Activated T-cell treated with anti-CD3 and anti-CD28 coated beads for 48 hours (primary cell): ENCODE measurements around the gene RTBDN.
"Not testable (repeated sequence)": the region's sequence is repeated elsewhere in the genome, so short reads cannot be mapped to it uniquely, and the experiment has no call there.

Experiments
- DNase-seq: peaks from one replicate; pipeline ENCODE4 v3.0.0-alpha.2; 2020; ENCODE audit warnings: low read depth

Gene RTBDN

GRCh38 chr19:12817810-12818209, 16.6 kb downstream of the RTBDN start:
- not testable (repeated sequence) for DNase-seq

DNA sequence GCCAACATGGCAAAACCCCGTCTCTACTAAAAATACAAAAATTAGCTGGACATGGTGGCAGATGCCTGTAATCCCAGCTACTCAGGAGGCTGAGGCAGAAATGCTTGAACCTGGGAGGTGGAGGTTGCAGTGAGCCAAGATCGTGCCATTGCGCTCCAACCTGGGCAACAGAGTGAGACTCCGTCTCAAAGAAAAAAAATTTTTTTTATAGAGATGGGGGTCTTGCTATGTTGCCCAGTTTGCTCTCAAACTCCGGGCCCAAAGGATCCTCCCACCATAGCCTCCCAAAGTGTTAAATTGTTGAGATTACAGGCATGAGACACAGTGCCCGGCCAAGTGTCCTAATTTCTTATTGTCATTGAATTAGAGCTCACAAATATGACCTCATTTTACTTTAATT, 17.2 kb downstream of the RTBDN start:
- DNase-seq = not testable (repeated sequence)

- no peak for DNase-seq
Observed at GRCh38 chr19:12815088-12815487, 19.3 kb downstream of the RTBDN start.

DNA sequence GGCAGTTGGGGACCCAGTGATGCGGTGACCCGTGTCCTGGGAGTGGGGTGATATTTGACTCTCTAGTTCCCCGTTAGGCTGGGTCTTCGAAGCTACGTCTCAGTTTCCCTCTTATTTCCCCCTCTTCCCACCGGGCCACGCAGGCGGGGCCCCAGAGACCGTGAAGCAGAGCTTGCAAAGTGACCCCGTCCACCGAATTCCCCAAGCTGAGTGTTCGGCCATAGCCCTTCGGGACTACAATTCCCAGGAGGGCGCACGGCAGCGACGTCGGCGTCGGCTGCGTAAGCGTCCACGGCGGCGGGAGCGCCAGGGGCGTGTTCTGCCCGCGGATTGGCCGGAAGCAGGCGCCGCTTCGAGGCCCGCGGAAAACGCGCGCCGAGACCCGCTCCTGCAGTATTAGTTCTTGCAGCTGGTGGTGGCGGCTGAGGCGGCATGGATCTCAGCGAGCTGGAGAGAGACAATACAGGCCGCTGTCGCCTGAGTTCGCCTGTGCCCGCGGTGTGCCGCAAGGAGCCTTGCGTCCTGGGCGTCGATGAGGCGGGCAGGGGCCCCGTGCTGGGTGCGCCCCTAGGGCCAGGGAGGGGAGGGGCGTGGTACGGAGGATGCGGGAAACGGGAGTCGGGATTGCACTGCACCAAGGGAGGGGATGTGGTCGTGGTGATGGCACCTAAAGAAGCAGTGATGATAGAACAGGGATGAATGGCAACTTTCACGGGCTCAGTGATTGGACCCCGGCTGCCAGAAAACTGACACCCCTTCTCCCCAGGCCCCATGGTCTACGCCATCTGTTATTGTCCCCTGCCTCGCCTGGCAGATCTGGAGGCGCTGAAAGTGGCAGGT, 27.9 kb downstream of the RTBDN start, which contains the start of gene RNASEH2A:
TSS of gene RNASEH2A (plus strand) at position 343 of the 840 bp plus-strand sequence. CDS start at position 433, 90 bp downstream.
- DNase-seq = peak; percentile 89

DNA sequence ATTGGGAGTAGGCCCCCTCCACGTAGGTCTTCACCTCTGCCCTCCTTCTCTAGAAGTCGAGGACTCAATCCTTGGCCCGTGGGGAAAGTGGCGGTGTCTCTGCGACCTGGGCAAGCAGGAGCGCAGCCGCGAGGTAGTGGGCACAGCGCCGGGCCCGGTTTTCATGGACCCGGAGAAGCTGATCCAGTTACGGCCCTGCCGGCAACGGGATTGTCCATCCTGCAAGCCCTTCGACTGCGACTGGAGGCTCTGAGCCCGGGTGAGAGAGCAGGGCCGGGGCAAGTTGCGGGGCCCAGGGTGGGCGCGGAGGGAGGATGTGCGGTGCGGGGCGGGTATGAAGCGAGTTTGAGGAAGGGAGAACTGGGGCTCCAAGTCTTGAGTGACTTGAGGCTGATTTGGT, 30.3 kb downstream of the RTBDN start:
- no peak for DNase-seq

DNA sequence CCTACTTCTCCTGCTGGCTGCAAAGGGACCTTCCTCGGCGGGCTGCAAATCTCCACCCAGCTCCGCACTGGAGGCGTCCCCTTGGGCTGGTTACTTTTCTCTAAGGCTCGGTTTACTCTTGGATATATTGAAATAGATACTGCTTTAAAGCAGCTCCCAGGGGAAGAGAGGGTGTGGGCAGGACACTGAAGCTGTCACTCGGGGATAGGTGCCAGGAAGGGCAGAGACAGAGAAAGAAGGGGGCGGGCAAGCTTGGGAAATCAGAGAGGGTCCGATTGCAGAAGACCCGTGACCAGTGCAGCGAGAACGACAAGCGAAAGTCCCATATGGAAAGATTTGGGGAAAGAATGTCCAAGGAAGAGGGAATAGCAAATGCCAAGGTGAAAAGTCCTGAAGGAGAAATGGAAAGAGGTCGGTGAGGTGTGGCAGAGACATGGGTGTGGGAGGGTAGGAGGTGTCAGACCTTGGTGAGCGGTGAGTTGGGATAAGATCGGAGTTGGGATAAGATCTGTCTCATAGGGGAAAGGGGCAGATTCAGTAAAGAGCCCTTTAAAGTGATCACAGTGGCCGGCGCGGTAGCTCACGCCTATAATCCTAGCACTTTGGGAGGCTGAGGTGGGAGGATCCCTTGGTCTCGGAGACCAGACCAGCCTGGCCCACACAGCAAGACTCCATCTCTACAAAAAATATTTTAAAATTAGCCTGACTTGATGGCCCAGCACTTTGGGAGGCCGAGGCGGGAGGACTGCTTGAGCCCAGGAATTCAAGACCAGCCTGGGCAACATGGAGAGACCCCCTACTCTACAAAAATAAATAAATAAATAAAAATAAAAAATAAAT, 31.9 kb downstream of the RTBDN start:
- DNase-seq = no peak

- DNase-seq = peak; percentile 81
Observed at GRCh38 chr19:12801466-12802266, 32.7 kb downstream of the RTBDN start, which contains the start of the genes PRDX2 and THSD8. TSS of gene PRDX2 (minus strand) at chr19:12801800. CDS start at chr19:12801261, 539 bp downstream. TSS of gene THSD8 (plus strand) at chr19:12802069. CDS start at chr19:12802072, 3 bp downstream.

DNA sequence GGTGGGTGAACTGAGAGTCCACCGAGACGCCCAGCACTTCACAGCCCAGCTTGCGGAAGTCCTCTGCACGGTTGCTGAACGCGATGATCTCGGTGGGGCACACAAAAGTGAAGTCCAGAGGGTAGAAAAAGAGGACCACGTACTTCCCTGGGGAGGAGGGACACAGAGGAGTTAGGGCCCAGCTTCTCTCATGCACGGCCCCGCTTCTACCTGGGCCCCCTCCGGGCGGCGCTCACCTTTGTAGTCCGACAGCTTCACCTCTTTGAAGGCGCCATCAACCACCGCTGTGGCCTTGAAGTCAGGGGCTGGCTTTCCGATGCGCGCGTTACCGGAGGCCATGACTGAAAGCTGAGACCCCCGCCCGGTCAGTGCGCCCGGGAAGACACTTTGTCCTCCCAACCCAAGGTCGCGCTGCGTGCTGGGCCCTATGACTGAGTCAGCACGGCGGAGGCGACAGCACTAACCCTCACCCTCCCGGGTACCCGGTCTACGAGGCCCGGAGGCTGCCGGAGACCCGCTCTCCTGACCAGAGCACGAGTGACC, 33.4 kb downstream of the RTBDN start:
- no peak for DNase-seq

DNA sequence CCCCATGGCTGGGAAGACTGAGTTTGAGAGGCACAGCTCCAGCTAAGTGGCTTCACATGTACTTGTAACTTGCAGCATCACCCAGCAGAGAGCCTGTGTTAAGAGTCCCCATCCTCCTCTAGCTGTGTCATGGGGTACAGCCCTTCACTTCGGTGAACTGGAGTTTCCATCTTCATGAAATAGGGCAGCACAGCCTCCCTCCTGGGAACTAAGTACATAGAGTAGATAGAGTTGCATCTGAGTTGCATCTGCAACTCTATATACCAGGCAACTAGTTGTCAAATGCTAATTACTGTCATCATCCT, 34.0 kb downstream of the RTBDN start:
- no peak for DNase-seq

DNA sequence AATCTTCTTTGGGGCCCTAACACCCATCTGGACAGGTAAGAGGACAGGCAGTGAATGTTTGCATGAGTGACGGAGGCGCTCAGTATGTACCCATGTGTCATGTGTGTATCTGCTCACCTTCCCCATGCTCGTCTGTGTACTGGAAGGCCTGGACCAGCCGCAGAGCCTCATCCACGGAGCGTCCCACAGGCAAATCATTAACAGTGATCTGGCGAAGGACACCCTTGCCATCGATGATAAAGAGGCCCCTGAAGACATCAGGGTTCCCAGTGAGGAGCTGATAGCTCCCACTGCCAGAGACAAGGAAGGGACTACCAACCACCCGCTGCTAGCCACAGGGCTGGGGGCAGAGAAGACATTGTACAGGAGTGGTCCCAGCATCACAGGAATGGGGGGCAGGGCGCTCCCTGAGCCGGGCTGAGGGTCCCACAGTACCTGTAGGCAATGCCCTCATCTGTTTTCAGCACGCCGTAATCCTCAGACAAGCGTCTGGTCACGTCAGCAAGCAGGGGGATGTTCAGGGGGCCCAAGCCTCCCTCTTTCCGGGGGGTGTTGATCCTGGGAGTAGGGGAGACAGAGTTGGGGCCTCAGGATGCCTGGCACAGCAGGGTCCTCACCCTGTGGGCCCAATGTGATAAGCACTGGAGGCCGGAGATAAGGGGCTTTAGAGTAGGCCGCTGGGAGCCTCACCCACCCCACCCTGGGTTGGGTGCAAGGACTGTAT, 34.5 kb downstream of the RTBDN start:
- no peak for DNase-seq

DNA sequence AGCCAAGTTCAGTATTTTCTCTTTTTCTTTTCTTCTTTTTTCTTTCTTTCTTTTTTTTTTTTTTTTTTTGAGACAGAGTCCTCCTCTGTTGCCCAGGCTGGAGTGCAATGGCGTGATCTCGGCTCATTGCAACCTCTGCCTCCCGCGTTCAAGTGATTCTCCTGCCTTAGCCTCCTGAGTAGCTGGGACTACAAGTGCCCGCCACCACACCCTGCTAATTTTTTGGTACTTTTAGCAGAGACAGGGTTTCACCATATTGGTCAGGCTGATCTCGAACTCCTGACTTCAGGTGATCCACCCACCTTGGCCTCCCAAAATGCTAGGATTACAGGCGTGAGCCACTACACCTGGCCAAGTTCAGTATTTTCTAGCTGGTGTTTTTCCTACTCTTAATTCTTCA, 36.8 kb downstream of the RTBDN start:
- DNase-seq = not testable (repeated sequence)

- DNase-seq = no peak
Observed at GRCh38 chr19:12797141-12797587, 37.2 kb downstream of the RTBDN start.

DNA sequence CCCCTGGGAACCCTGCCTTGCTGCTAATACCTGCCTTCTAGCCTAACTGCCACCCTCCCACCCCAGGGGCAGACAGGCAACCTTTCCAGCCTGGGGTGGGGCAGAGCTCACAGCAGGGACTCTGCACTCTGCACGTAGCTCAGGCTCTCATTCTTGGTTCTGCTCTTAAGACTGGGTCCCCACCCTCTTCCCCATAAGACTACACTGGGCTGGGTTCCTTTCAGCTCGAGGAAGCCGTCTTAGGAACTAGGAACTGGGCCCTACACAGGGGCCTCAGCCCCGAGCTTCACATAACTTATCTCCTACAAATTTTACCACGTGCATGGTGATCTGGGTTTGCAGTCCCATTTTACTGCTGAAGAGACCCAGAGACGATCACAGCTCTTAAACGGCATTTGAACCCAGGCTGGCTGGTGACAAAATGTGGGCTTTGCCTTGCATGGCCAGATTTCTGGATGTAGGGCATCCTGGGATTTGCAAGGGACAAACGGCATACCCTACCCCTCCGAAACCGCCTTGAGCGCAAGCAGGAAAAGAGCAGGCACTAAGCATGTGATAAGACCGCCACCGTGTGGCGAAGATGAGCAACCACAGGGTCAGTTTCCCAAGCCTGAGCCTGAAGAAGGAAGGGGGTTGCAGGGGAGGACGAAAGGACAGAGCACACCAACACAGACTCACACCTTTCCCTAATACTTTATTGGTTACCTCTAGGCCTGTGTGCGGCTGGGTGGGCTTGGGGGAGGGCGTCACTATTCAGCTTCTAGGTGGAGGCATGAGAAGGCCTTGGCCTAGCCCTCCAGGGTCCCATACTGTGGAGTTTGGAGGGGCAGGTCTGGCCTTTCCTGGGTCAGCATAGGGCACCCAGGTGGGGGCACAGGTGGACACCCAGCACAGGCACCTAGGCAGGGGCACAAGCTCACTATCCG, 38.0 kb downstream of the RTBDN start:
- DNase-seq = peak; percentile 65

DNA sequence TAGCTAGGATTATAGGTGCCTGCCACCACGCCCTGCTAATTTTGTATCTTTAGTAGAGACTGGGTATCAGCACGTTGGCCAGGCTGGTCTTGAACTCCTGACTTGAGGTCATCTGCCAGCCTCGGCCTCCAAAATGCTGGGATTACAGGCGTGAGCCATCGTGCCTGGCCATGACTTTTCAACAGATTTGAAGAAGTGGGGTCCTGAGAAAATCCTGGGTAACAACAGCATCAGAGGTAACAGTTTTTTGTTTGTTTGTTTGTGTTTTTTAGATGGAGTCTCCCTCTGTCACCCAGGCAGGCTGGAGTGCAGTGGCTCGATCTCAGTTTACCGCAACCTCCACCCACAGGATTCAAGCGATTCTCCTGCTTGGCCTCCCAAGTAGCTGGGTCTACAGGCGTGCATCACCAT, 39.4 kb downstream of the RTBDN start:
- DNase-seq = no peak

DNA sequence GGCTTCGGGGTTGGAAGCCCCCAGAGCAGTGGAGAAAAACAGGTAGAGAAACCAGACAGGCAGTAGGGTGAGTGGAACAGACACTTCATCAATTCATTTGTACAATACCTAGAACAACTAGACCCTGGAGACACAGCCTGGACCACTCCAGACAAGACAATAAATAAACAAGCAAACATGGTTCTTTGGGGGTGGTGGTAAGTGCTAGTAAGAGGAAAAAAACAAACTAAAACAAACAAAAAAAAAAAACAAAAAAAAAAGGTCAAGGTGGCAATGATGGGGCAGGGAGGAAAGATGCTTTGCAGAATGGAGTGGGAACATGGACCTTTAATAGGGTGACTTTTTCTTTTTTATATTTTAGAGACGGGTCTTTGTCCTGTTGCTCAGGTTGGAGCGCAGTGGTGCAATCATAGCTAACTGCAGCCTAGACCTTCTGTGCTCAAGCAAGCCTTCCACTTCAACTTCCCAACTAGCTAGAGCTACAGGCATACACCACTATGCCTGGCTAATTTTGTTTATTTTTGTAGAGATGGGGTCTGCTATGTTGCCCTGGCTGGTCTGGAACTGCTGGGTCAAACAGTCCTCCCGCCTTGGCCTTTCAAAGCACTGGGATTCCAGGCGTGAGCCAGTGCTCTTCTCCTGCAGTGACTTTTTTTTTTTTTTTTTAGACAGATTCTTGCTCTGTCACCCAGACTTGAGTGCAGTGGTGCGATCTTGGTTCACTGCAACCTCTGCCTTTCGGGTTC, 40.0 kb downstream of the RTBDN start:
- no peak for DNase-seq

- peak; percentile 93 for DNase-seq
Observed at GRCh38 chr19:12793290-12794195, 40.8 kb downstream of the RTBDN start.

DNA sequence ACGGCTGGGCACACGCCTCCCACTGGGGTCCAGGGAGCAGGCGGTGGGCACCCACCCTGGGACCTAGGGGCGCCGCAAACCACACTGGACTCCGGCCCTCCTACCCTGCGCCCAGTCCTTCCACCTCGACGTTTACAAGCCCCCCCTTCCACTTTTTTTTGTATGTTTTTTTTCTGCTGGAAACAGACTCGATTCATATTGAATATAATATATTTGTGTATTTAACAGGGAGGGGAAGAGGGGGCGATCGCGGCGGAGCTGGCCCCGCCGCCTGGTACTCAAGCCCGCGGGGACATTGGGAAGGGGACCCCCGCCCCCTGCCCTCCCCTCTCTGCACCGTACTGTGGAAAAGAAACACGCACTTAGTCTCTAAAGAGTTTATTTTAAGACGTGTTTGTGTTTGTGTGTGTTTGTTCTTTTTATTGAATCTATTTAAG, 41.5 kb downstream of the RTBDN start:
- DNase-seq = no peak
